HCT116 (cell line): ENCODE measurements around the gene FLYWCH1. TPM values are rescaled to one million over a fixed set of nuclear protein-coding genes. Genes with fewer than 3 reads are reported as not detected.

Experiments used
- ATAC-seq: fragments of 200-7000 bp; cut with Tn5 transposase; 2 replicates; pipeline ENCODE4 v1.9.1; 2020; ENCODE audit warnings: mild to moderate bottlenecking, moderate library complexity
- BruUV-seq: library from RNA; stranded (reverse); fragments of 400-500 nt; replicated peaks from 2 replicates; lab custom pipeline; 2021; lab: Mats Ljungman, UMichigan
- CTCF ChIA-PET: fragments of 300-600 bp; sonication (Branson Sonifier 250); formaldehyde crosslinking; loops from one replicate; lab custom pipeline; 2021; ENCODE audit warnings: antibody characterized with exemption; lab: Charles Lee
- POLR2A ChIA-PET: fragments of 300-600, 350-600 bp; sonication (Branson Sonifier 250); formaldehyde crosslinking; loops from one replicate; lab custom pipeline; 2021; ENCODE audit warnings: antibody characterized with exemption; lab: Charles Lee
- RAD21 ChIA-PET, 2 experiments: fragments of 300-600 bp; sonication (Branson Sonifier 250); formaldehyde crosslinking; loops; one replicate each; lab custom pipeline; 2023; ENCODE audit warnings: low total read pairs in 2 of 2; ENCODE audit not compliant: uncharacterized antibody in 2 of 2, unreplicated experiment in 2 of 2, low non-redundant PET in 1 of 2; lab: Charles Lee
- DNase-seq: peaks from one replicate; pipeline ENCODE4 v3.0.0-alpha.2; 2010; ENCODE audit warnings: low read depth, low spot score
- H2AFZ ChIP-seq: fragments of 200-600 bp; shearing (Covaris generic), sonication (generic); 2 replicates; pipeline ENCODE4 v1.6.1; 2017; ENCODE audit warnings: low read depth, mixed run types, mixed read lengths, antibody characterized with exemption, low read length; ENCODE audit not compliant: poor library complexity, severe bottlenecking
- H3K27ac ChIP-seq: 2 replicates; pipeline ENCODE4 v1.5.1; 2012; ENCODE audit warnings: low read depth, low read length
- H3K27me3 ChIP-seq: fragments of 200-600 bp; sonication (generic); 2 replicates; pipeline ENCODE4 v1.6.1; 2016; ENCODE audit warnings: mixed run types, low read length, mixed read lengths; ENCODE audit not compliant: insufficient read depth
- H3K36me3 ChIP-seq, 2 experiments: fragments of 200-500 bp in 1 of 2; fragments of 200-600 bp in 1 of 2; sonication (Bioruptor generic) in 1 of 2; sonication (generic) in 1 of 2; 2 replicates each; pipeline versions ENCODE4 v1.5.1 to v1.6.1; 2014 to 2016; ENCODE audit warnings: low read length in 2 of 2, inconsistent platforms in 1 of 2, mixed read lengths in 1 of 2, mixed run types in 1 of 2; ENCODE audit not compliant: insufficient read depth in 2 of 2, control insufficient read depth in 1 of 2
- H3K4me1 ChIP-seq, 2 experiments: fragments of 200-600 bp in 1 of 2; sonication (generic) in 1 of 2; 2 replicates each; pipeline versions ENCODE4 v1.5.1 to v1.6.1; 2012 to 2017; ENCODE audit warnings: low read length in 2 of 2, inconsistent platforms in 1 of 2, mild to moderate bottlenecking in 1 of 2, mixed read lengths in 1 of 2, mixed run types in 1 of 2, moderate library complexity in 1 of 2; ENCODE audit not compliant: insufficient read depth in 2 of 2, control insufficient read depth in 1 of 2
- H3K4me2 ChIP-seq: fragments of 200-600 bp; sonication (generic); 2 replicates; pipeline ENCODE4 v1.6.1; 2017; ENCODE audit warnings: mixed run types, low read length, mixed read lengths
- H3K4me3 ChIP-seq, 2 experiments: fragments of 200-600 bp in 1 of 2; sonication (generic) in 1 of 2; replicated peaks in 1 of 2; 2 replicates each; pipeline ENCODE4 v1.5.1; 2011 to 2016; ENCODE audit warnings: low read length in 2 of 2, control low read depth in 1 of 2, low read depth in 1 of 2, mild to moderate bottlenecking in 1 of 2, mixed read lengths in 1 of 2, mixed run types in 1 of 2
- H3K79me2 ChIP-seq: fragments of 200-600 bp; sonication (generic); 2 replicates; pipeline ENCODE4 v1.6.1; 2017; ENCODE audit warnings: mild to moderate bottlenecking, mixed run types, low read length, moderate library complexity, mixed read lengths; ENCODE audit not compliant: insufficient read depth
- H3K9ac ChIP-seq: fragments of 200-600 bp; sonication (generic); 2 replicates; pipeline ENCODE4 v1.6.1; 2016; ENCODE audit warnings: low read length, mixed read lengths
- H3K9me2 ChIP-seq: fragments of 200-600 bp; sonication (generic), shearing (Covaris generic); 2 replicates; pipeline ENCODE4 v1.6.1; 2017; ENCODE audit warnings: mixed run types, mild to moderate bottlenecking, moderate library complexity; ENCODE audit not compliant: insufficient read depth
- H3K9me3 ChIP-seq, 2 experiments: fragments of 200-500 bp in 1 of 2; fragments of 200-600 bp in 1 of 2; sonication (Bioruptor generic) in 1 of 2; sonication (generic) in 1 of 2; 2 replicates each; pipeline ENCODE4 v1.6.1; 2014 to 2017; ENCODE audit warnings: low read length in 2 of 2, mixed read lengths in 2 of 2, inconsistent platforms in 1 of 2, low read depth in 1 of 2, mild to moderate bottlenecking in 1 of 2, mixed run types in 1 of 2, moderate library complexity in 1 of 2; ENCODE audit not compliant: control insufficient read depth in 1 of 2, insufficient read depth in 1 of 2
- H4K20me1 ChIP-seq: fragments of 200-600 bp; sonication (generic), shearing (Covaris generic); 2 replicates; pipeline ENCODE4 v1.6.1; 2017; ENCODE audit warnings: mixed run types, mild to moderate bottlenecking, moderate library complexity; ENCODE audit not compliant: insufficient read depth
- POLR2AphosphoS5 ChIP-seq: IDR thresholded peaks from 2 replicates; pipeline ENCODE4 v1.6.1; 2011; ENCODE audit warnings: mild to moderate bottlenecking, low read depth, low read length, moderate library complexity
- RAD21 ChIP-seq: IDR thresholded peaks from 2 replicates; pipeline ENCODE4 v1.6.1; 2012; ENCODE audit warnings: low read depth, mild to moderate bottlenecking
- SRF ChIP-seq: IDR thresholded peaks from 2 replicates; pipeline ENCODE4 v1.6.1; 2012; ENCODE audit warnings: low read depth
- intact Hi-C: fragments of 100-400 bp; cut with micrococcal nuclease; formaldehyde crosslinking; loops from 2 replicates; pipeline ENCODE4 v1.10.0; 2022
- total RNA-seq: library from RNA; stranded (reverse); gene quantifications from one replicate; pipeline ENCODE4 v1.2.1, GENCODE V29; 2021; ENCODE audit not compliant: unreplicated experiment
- TF ChIP-seq, protein P1 (sequence below), 3 experiments: fragments of 200-600 bp in 1 of 3; sonication (generic) in 1 of 3; IDR thresholded peaks in 2 of 3; conservative IDR thresholded peaks in 1 of 3; 2 replicates each; pipeline ENCODE4 v1.5.1; 2012 to 2017; ENCODE audit warnings: low read depth in 2 of 3, low read length in 2 of 3, antibody characterized with exemption in 1 of 3, borderline replicate concordance in 1 of 3, control low read depth in 1 of 3, mild to moderate bottlenecking in 1 of 3, mixed read lengths in 1 of 3, mixed run types in 1 of 3, moderate library complexity in 1 of 3; ENCODE audit not compliant: insufficient read depth in 1 of 3

The FLYWCH1 gene
- total RNA-seq, 1 experiment from 2014 or later = 66.6 TPM

DNA sequence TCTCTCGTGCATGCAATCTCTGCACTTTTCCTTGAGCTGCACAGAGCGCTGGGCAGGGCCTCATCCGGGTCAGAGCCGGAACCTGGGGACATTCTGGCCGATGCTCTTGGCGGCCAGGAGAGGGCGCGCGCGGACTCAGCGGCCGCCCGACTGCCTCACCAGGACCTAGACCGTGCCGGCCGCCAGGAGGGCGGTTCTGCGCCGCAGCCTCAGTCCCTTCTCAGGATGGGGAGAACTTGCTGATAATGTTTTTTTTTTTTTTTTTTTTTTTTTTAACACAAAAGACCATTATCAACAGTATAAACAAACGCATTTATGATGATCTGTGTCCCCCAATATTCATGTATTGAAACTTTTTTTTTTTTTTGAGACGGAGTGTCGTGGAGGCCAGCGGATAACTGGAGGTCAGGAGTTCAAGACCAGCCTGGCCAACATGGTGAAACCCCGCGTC, 36.8 kb upstream of the FLYWCH1 start:
- RAD21 ChIA-PET = interaction anchor here (0.6 to 0.7 kb wide), 4 partner anchors 16 to 92 kb away, joined by 3 to 10 read pairs (median 4); no protein-coding TSS in a partner anchor
- peak; percentile 97 for ATAC-seq
- H3K4me2 ChIP-seq = peak overlapping the region; percentile 76
- H3K4me1 ChIP-seq = peaks cover 19 to 34% of the 10 kb centered on the region in 2 experiments
- no peaks in the 10 kb centered on the region for H3K36me3 ChIP-seq
- TF ChIP-seq, protein P1, sequence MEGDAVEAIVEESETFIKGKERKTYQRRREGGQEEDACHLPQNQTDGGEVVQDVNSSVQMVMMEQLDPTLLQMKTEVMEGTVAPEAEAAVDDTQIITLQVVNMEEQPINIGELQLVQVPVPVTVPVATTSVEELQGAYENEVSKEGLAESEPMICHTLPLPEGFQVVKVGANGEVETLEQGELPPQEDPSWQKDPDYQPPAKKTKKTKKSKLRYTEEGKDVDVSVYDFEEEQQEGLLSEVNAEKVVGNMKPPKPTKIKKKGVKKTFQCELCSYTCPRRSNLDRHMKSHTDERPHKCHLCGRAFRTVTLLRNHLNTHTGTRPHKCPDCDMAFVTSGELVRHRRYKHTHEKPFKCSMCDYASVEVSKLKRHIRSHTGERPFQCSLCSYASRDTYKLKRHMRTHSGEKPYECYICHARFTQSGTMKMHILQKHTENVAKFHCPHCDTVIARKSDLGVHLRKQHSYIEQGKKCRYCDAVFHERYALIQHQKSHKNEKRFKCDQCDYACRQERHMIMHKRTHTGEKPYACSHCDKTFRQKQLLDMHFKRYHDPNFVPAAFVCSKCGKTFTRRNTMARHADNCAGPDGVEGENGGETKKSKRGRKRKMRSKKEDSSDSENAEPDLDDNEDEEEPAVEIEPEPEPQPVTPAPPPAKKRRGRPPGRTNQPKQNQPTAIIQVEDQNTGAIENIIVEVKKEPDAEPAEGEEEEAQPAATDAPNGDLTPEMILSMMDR (IDR thresholded peaks at IDR 0.05 in 2 of 3, conservative IDR thresholded peaks at IDR 0.05 in 1 of 3; ENCODE audit: borderline replicate concordance in 1 of 3, insufficient read depth in 1 of 3, low read depth in 2 of 3, low read length in 2 of 3) = peak; percentile 89 to 96 (median 96)
- TF ChIP-seq SRF (no peak), RAD21 (peak; percentile 83), POLR2AphosphoS5 (peak; percentile 32; the same call in 1 of the 2 replicates)
- TF ChIP-seq, all 23 proteins: peak for 3
- Histone ChIP-seq H3K4me3 (peak overlapping the region; percentile 27 to 47), H3K27me3 (no peaks in the 10 kb centered on the region), H3K79me2 (no peaks in the 10 kb centered on the region), H3K9ac (peak overlapping the region; percentile 38), H4K20me1 (no peaks in the 10 kb centered on the region), H3K9me2 (no peaks in the 10 kb centered on the region), H2AFZ (peak overlapping the region; percentile 16), H3K27ac (peak overlapping the region; percentile 41; the same call in 1 of the 2 replicates), H3K9me3 (peaks cover 0 to 4% of the 10 kb centered on the region in 2 experiments; a peak in 1 of 4 replicates)
- ChIA-PET CTCF (interaction anchor here (0.6 to 1.4 kb wide), 7 partner anchors 8 to 680 kb away, joined by 3 to 11 read pairs (median 3); partner anchors contain the start of gene FLYWCH2), POLR2A (interaction anchor here (0.7 to 1.0 kb wide), 3 partner anchors 8 to 36 kb away, joined by 4 to 7 read pairs (median 5); partner anchors contain the start of gene FLYWCH2)
- DNase-seq = peak; percentile 67
- intact Hi-C loops = loop anchor here (1.0 kb wide), 1 partner anchor 44 kb away; no protein-coding TSS in a partner anchor
- BruUV-seq = no TSS peak
